GM18870 (cell line): ENCODE data around the gene ZSWIM6.
"Not testable (repeated sequence)": the region's sequence is repeated elsewhere in the genome, so short reads cannot be mapped to it uniquely, and the experiment has no call there.

Source experiments
- ATAC-seq: cut with Tn5 transposase; IDR thresholded peaks from one replicate; pipeline ENCODE4 v1.9.1; 2021; ENCODE audit warnings: moderate library complexity; ENCODE audit not compliant: unreplicated experiment

Gene ZSWIM6

GRCh38 chr5:61405511-61406295 is 73.6 kb downstream of the ZSWIM6 start:
- no peak for ATAC-seq

GRCh38 chr5:61406497-61406896 is 74.4 kb downstream of the ZSWIM6 start:
- not testable (repeated sequence) for ATAC-seq

GRCh38 chr5:61407706-61408270 is 75.7 kb downstream of the ZSWIM6 start:
- no peak for ATAC-seq

GRCh38 chr5:61408476-61409168 is 76.6 kb downstream of the ZSWIM6 start:
- peak; percentile 97 for ATAC-seq

- no peak for ATAC-seq
Observed at GRCh38 chr5:61409568-61409967, 77.5 kb downstream of the ZSWIM6 start.

- ATAC-seq: no peak
Observed at GRCh38 chr5:61410811-61411210, 78.8 kb downstream of the ZSWIM6 start.

GRCh38 chr5:61412361-61412760 is 80.3 kb downstream of the ZSWIM6 start:
- no peak for ATAC-seq

- ATAC-seq: not testable (repeated sequence)
Observed at GRCh38 chr5:61413205-61413604, 81.1 kb downstream of the ZSWIM6 start.

- ATAC-seq: no peak
Observed at GRCh38 chr5:61414806-61415205, 82.7 kb downstream of the ZSWIM6 start.

GRCh38 chr5:61416010-61416409 is 84.0 kb downstream of the ZSWIM6 start:
- ATAC-seq: no peak

- ATAC-seq: no peak
Observed at GRCh38 chr5:61416420-61416819, 84.4 kb downstream of the ZSWIM6 start.

- no peak for ATAC-seq
Observed at GRCh38 chr5:61417340-61417739, 85.3 kb downstream of the ZSWIM6 start.

GRCh38 chr5:61417851-61418250 is 85.8 kb downstream of the ZSWIM6 start:
- ATAC-seq: no peak

- ATAC-seq: no peak
Observed at GRCh38 chr5:61419106-61419505, 87.0 kb downstream of the ZSWIM6 start.

GRCh38 chr5:61420016-61420415 is 88.0 kb downstream of the ZSWIM6 start:
- ATAC-seq: no peak

- ATAC-seq: not testable (repeated sequence)
Observed at GRCh38 chr5:61421262-61421661, 89.2 kb downstream of the ZSWIM6 start.

- ATAC-seq: no peak
Observed at GRCh38 chr5:61423487-61424145, 91.6 kb downstream of the ZSWIM6 start.

- ATAC-seq: no peak
Observed at GRCh38 chr5:61425918-61426317, 93.9 kb downstream of the ZSWIM6 start.

- no peak for ATAC-seq
Observed at GRCh38 chr5:61429906-61430305, 97.8 kb downstream of the ZSWIM6 start.

- no peak for ATAC-seq
Observed at GRCh38 chr5:61431923-61432620, 100.0 kb downstream of the ZSWIM6 start.

GRCh38 chr5:61435368-61435767 is 103.3 kb downstream of the ZSWIM6 start:
- no peak for ATAC-seq
